Activated CD4-positive, alpha-beta T cell treated with anti-CD3 and anti-CD28 coated beads, Interleukin-2, amount 50 U/mL, for 4 hours (primary cell): ENCODE measurements around the gene MOGAT1.
"Not testable (repeated sequence)": the region's sequence is repeated elsewhere in the genome, so short reads cannot be mapped to it uniquely, and the experiment has no call there.

Source experiments
- DNase-seq, 2 experiments: peaks; one replicate each; pipeline ENCODE4 v3.0.0-alpha.2; 2020

Gene MOGAT1

DNA sequence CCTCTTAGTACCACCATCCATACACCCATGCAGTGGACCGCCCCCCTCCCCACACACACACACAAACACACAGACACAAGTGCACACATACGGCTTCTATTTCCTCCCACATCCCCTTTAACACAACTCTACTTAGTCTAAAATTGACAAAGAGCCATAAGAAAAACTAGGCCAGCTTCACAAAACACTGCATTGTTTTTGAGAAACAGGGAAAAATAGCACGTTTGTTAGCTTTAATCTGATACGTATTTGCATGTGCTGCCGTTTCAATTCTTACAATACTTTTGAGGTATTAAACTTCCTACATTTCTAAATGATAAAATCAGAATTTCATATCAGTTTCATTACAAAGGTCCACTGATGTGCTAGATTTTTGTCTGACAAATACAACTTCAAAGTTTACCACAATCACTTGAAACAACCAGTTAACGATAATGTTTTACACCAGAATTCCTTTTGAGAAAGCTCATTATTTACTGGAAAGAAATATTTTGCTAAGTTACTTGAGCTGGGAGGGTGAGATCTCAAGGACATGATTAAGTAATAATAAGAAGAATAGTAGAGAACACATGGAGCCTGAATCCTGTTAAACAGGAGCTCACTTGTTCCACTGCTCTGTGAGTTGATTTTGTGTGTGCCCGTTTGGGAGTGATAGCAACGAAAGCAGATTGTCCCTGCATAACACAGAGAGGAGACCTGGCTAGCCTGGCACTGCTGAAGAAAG lies 74.5 kb downstream of the MOGAT1 start:
- DNase-seq: no peak

DNA sequence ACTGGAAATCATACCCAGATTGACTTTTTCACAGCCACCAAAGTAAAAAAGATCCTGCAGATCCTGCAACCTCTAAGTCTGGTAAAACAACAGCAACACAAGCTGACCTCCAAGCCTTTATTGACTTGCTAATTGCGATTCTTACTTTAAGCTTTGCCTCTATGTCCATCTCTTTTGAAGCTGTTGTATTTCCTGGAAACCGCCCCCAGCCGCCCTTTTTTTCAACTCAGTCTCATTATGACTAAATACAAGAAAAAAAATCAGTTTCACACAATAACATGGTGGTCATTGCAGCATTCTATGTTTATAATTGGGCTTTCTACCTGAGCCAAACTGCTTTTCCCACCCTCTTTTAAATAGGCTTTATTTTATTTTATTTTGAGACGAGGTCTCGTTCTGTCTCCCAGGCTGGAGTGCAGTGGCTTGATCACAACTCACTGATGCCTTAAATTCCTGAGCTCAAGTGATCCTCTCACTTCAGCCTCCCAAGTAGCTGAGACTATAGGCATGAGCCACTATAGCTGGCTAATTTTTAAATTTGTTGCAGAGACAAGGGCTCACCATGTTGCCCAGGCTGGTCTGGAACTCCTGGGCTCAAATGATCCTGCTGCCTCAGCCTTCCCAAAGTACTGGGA lies 76.2 kb downstream of the MOGAT1 start:
- DNase-seq: no peak

DNA sequence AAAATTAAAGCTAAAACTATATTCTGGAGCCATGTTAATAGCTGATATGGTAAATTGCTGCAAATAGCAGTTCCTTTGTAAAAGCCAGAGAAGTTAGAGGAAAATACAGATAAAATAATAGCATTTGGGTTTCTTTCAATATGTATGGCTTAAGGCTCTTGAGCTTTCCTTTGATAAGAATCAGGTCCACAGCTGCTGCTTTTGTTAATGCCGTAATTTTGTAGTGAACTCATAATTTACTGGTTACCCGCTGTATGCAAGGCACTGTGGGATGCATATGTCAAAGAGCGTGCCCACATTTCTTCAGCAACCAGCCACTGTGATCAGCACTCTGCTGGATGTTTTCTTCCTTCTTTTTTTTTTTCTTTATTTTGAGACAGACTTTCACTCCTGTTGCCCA lies 79.1 kb downstream of the MOGAT1 start:
- DNase-seq: no peak

DNA sequence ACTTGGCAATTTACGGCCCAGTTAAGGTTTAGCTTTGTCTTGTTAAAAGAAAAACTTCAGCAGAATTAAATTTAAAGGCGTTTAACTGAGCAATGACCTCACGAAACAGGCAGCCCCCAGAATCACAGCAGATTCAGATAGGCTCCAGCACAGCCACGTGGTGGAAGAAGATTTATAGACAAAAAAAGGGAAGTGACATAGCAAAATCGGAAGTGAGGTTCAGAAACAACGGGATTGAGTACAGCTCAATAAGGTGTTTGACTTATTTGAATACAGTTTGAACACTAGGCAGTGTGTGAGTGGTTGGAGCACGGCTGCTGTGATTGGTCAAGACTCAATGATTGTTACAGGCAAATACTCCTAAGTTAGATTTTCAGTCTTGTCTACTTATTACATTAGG lies 79.8 kb downstream of the MOGAT1 start:
- no peak for DNase-seq

DNA sequence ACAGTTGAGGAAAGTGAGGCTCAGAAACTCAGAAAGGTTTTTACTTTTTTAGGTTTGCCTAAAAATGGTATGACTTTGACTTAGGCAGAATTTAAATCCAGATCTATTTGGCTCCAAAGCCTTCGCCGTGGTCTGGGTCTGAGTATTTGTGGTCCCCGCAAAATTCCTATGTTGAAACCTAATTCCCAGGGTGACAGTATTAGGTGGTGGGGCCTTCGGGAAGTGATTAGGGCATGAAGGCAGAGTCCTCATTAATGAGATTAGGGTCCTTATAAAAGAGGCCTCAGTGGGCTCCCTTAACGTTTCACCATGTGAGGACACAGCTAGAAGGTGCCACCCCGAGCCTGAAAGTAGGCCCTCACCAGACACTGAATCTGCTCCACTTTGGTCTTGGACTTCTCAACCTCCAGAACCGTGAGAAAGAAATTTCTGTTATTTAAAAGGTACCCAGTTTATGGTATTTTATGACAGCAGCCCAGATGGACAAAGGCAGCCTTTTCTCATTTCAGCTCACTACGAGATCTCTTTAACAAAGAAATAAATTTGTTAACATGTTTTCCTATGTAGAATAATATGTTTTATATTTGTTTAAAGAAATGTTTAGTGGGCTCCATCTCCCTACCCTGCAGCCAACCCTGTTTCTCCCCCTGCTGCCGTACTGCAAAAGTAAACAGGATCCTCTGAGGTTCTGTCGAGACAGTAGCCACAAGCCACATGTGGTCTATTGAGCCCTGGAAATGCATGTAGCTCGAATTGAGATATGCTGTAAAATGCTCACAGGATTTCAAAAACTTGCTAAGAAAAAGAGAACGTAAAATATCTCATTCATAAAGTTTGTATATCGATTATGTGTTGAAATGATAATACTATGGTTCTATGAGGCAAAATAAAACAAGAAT lies 80.6 kb downstream of the MOGAT1 start:
- DNase-seq: no peak

DNA sequence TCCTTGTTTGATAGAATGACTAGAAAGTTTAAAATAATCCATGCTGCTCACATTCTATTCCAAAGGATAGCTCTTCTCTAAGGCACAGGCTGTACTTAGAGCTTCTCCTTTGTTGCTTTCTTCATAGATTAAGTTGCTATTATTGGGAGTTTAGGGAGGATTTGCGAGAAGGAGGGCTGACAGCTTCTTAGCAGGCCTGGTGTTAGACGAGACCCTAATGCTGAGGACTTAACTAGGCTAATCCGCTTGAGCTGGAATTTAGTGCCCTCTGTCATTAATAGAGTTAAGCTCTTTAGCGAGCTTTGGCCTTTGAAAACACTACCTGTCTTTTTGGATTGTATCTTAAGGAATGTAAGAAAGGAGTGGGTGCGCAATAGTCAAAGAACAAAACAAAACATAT lies 81.3 kb downstream of the MOGAT1 start:
- no peak for DNase-seq

DNA sequence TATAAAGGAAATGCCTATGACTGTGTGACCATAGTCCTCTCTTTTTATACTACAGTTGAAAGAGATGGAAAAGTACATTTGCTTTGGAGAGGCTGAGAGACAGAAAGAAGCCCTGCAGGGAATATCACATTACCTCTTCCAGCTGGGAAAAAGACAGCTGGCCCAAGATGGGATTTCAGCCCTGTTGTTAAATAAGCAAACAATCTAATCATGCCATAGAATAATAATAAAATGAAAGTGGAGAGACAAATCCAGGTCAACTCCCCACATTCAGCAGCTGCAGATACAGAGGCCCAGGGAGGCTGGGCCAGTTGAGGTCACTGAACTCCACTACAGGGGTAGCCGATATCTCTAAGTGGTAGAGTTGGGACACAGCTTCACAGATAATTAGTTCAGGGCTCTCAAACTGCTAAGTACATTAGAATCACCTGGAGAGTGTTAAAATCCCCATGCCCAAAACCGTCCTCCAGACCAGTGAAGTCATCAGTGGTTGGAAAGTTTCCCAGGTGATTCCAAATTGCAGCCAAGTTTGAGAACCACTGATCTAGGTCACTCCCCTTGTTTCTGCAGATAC lies 81.9 kb downstream of the MOGAT1 start:
- DNase-seq: no peak

DNA sequence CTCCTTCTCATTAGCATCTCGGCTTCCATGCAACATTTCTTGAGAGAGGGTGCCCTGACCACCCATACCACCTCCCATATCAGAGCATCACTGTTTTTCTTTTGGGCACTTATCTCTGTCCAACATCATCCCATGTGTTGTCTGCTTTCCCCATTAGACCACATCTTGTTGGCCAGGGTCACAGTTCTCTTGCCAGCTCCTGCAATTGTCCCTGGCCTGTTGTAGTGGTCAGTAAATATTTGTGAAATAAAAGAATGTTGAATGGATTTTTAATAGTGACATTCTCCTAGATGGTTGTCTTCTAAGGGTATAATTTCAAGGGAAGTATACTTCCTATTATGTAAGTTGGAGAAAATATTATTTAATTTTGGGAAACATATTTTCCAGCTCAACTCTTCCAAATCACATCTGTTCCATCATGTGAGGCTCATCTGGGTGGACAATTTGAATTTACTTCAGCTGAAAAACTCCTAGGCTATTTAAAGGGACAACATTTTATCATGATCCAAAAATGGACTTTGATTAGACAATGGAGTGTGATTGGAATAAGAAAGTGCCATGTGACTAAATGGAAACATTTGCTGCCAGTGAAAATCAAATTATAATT lies 83.0 kb downstream of the MOGAT1 start:
- no peak for DNase-seq

DNA sequence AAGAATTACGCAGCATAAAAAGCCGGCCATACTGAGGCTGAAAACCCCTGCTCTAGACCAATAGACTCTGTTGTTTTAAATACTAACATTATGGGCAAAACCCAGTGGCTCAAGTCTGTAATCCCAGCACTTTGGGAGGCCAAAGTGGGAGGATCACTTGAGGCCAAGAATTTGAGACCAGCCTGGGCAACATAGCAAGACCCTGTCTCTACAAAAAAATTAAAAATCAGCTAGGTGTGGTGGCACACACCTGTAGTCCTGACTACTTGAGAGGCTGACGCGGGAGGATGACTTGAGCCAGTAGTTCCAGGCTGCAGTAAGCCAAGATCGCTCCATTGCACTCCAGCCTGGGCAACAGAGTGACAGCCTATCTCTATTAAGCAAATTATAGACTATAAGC lies 84.1 kb downstream of the MOGAT1 start:
- not testable (repeated sequence) for DNase-seq

DNA sequence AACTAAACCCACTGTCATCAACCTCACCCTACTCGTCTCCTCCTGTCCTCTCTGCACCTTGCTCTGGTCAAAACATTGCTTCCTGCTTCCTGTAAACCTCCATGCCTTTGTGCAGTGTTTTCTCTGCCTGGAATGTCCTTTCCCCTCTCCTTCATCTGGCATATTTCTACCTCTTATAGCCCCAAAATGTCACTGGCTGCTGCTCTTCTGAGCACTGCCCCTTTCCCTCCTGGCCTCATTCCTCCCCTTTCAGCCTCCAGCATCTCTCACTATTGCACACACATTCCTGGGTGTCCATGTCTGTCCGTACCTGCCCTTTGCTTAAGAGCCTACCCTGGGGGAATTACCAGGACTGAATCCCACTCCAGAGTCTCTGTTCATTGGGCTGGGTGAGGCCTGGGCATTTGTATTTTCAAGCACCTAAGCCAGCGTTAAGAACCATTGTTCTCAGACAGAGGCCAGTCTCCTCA lies 84.9 kb downstream of the MOGAT1 start:
- no peak for DNase-seq

DNA sequence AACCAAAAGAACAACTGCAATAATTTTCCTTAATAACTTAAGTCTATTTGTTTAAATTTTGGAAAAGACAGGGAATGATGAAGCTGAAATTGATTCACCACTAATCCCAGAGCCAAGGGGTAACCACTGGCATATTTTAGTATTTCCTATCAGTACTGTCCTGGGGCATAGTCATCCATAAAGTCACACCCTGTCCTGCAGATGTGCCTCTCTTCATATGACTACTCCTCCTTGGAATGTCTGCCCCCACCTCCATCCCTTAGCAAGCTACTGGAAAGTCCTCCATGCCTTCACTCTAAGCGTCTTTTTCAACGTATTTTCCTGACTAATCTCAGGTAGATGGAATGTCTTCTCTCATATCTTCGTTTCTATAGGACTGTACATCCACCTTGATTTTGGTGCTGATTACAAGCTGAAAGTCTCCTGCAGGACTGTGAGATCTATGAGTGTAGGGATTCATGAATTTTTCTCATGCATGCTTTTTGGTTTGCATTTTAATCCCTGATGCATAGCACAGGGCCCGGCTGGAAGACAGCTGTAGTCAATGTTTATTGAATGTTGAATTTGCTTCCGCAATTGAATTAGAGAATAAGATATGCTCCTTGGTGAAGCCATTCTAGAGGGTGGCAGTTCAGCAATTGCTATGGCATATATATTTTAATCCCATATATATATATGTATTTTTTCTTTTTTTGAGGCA lies 85.6 kb downstream of the MOGAT1 start:
- no peak for DNase-seq
